AG09309 (cell line): ENCODE data around the gene PEX13.

Source experiments
- DNase-seq: peaks from one replicate; pipeline ENCODE4 v3.0.0-alpha.2; 2010; ENCODE audit warnings: low read depth
- H3K4me3 ChIP-seq: 2 replicates; pipeline ENCODE4 v1.5.1; 2011; ENCODE audit warnings: mild to moderate bottlenecking, low read depth, low read length, moderate library complexity; ENCODE audit not compliant: control insufficient read depth
- TF ChIP-seq, protein P1 (sequence below): IDR thresholded peaks from 2 replicates; pipeline ENCODE4 v1.5.1; 2011; ENCODE audit warnings: mild to moderate bottlenecking, low read depth, low read length, inconsistent platforms; ENCODE audit not compliant: insufficient read depth, control insufficient read depth; ENCODE audit errors: missing control alignments

PEX13 gene

DNA sequence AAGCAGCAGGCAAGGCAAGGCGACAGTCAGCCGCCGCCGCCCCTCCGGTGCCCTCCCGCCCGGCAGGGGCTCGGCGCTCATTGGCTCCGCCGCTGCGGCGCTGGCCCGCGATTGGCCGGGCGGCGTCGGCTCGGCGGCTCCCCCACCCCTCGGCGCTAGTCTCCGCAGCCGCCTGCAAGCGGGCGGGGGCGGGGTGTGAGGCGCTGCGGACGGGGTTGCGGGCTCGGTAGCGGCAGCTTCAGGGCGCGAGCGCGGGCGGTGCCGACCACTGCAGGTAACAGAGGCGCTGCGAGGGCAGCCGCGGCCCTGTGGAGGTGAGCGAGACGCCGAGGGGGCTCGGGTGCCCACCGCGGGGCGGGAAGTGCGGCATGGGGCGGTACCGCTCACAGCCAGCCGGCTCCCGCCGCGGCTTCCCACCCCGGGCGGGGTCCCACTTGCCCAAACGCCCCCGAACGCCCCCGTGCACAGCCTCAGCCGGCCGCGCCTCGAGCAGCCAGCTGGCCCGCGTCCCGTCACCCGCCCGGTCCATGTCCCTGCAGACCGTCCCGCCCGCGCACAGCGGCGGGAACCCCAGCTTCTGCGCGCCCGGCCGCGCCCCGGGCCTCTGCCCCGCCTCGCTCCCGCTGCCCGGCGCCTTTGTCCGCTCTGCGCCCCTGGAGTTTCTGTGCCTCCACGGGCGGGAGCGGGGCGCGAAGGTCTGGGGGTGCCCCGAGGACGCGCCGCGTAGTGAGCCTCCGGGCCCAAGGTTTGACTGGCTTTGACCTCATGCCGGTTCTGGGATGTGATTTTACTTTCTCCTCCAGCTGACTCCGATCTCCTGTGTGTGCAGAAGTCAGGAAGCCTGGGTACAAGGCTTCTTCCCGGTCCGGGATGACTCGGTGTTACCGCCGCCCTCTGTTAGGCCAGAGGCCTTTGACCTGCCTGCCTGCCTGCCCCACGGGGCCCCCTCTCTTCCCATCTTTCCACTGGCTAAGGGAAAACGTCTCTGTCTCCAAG is 48.5 kb downstream of the PEX13 start, which contains the start of gene SANBR:
Gene SANBR (plus strand): TSS at position 158 of the 996 bp plus-strand sequence. CDS start 4,480 bp downstream, outside the sequence.
- TF ChIP-seq, protein P1, sequence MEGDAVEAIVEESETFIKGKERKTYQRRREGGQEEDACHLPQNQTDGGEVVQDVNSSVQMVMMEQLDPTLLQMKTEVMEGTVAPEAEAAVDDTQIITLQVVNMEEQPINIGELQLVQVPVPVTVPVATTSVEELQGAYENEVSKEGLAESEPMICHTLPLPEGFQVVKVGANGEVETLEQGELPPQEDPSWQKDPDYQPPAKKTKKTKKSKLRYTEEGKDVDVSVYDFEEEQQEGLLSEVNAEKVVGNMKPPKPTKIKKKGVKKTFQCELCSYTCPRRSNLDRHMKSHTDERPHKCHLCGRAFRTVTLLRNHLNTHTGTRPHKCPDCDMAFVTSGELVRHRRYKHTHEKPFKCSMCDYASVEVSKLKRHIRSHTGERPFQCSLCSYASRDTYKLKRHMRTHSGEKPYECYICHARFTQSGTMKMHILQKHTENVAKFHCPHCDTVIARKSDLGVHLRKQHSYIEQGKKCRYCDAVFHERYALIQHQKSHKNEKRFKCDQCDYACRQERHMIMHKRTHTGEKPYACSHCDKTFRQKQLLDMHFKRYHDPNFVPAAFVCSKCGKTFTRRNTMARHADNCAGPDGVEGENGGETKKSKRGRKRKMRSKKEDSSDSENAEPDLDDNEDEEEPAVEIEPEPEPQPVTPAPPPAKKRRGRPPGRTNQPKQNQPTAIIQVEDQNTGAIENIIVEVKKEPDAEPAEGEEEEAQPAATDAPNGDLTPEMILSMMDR: no peak
- no peak for DNase-seq
- H3K4me3 ChIP-seq: peak within 1 kb of the TSS; percentile 63

DNA sequence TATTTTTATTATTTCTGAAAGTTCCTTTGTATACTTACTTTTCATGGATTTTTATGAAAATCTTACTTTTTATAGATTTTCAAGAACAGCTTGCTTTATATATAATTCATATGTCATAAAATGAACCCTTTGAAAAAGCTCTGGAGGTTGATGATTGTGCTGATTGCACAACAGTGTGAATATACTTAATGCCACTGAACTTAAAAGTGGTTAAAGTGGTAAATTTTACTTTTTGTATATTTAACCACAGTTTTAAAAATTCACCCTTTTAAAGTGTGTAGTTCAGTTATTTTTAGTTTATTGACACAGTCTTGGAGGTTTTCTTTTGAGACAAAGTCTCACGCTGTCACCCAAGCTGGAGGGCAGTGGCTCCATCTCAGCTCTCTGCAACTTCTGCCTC is 56.6 kb downstream of the PEX13 start:
- TF ChIP-seq, protein P1: no peak
- H3K4me3 ChIP-seq: no peak overlapping the region
- DNase-seq: no peak

DNA sequence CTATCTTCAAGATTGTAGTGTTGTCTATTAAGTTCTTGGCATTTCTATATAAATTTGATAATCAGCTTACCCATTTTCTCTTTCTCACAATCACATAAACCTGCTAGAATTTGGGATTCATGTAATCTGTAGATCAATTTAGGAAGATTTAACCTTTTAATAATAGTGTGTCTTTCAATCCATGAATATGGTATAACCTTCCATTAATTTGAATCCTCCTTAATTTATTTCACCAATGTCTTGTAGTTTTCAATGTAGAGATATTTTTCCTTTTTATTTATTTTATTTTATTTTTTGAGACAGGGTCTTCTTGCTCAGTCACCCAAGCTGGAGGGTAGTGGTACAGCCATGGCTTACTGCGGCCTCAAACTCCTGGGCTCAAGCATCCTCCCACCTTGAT is 68.4 kb downstream of the PEX13 start:
- DNase-seq: no peak
- H3K4me3 ChIP-seq: no peak overlapping the region
- TF ChIP-seq, protein P1: no peak

DNA sequence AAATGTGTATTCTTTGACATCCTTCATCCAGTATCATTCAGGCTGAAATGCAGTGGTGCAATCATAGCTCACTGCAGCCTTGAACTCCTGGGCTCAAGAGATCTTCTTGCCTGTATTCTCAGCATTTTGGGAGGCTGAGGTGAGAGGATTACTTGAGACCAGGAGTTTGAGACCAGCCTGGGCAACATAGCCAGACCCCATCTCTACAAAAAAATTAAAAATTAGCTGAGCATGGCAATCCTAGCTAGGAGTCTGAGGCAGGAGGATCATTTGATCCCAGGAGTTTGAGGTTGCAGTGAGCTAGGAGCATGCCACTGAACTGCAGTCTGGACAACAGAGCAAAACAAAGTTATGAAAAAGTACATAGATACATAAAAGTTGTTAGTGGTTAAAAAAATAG is 72.3 kb downstream of the PEX13 start:
- DNase-seq: no peak
- H3K4me3 ChIP-seq: no peak overlapping the region
- TF ChIP-seq, protein P1: no peak

DNA sequence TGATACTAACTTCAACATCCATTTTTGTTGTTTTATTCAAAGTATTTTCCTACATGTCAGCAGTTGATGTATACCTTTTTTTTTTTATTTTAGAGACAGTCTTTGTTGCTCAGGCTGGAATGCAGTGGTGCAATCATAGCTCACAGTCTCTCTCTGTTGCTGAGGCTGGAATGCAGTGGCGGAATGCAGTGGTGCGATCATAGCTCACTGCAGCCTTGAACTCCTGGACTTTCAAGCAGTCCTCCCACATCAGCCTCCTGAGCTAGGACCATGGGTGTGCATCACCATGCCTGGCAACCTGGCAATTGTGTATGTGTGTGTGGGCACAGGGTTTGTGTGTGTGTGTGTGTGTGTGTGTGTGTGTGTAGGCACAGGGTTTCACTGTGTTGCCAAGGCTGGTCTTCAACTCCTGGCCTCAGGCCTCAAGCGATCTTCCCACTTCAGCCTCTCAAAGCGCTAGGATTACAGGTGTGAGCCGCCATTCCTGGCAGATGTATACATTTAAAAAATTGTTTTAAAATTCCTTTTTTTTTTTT is 72.9 kb downstream of the PEX13 start:
- TF ChIP-seq, protein P1: no peak
- H3K4me3 ChIP-seq: no peak overlapping the region
- DNase-seq: no peak

DNA sequence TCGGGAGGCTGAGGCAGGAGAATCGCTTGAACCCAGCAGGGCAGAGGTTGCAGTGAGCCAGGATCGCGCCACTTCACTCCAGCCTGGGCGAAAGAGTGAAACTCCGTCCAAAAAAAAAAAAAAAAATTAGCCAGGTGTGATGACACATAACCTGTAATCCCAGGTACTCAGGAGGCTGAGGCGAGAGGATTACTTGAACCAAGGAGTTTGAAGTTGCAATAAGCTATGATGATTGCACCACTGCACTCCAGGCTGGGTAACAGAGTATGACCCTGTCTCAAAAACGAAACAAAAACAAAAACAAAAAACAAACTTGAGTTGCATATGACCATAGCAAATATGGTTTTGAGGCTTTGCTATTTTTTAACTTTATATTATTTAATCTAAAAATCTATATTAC is 74.0 kb downstream of the PEX13 start:
- no peak overlapping the region for H3K4me3 ChIP-seq
- DNase-seq: no peak
- TF ChIP-seq, protein P1: no peak
